GM19193 (cell line): ENCODE results near the gene MCF2L2.

Experiments used
- POLR2A ChIP-seq: IDR thresholded peaks from 4 replicates; pipeline ENCODE4 v1.6.1; 2011; ENCODE audit not compliant: insufficient read depth, insufficient read length; ENCODE audit errors: extremely low read depth

Gene MCF2L2

DNA sequence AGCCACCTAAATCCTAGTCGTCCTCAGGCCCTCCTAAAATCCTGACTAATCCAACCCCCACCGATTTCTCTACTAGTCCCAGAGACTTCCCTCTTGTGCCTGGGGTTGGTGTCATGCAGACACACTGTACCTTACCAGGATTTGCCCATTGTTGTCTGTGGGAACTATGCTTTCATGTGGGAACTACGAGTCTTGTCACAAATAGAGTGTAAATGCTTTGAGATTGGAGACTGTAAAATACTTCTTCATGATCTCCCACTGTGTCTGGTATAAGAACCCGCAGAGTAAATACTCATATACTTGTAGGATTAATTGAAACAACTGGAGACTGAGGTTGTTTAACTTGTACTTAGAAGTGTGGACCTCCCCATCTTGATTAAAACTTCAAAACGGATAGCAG lies 164.2 kb downstream of the MCF2L2 start:
- TF ChIP-seq POLR2A, result no peak

- no peak for TF ChIP-seq POLR2A
Measured at GRCh38 chr3:183262875-183263378, 165.5 kb downstream of the MCF2L2 start.

- TF ChIP-seq POLR2A, result no peak
Measured at GRCh38 chr3:183261151-183261724, 167.2 kb downstream of the MCF2L2 start.

DNA sequence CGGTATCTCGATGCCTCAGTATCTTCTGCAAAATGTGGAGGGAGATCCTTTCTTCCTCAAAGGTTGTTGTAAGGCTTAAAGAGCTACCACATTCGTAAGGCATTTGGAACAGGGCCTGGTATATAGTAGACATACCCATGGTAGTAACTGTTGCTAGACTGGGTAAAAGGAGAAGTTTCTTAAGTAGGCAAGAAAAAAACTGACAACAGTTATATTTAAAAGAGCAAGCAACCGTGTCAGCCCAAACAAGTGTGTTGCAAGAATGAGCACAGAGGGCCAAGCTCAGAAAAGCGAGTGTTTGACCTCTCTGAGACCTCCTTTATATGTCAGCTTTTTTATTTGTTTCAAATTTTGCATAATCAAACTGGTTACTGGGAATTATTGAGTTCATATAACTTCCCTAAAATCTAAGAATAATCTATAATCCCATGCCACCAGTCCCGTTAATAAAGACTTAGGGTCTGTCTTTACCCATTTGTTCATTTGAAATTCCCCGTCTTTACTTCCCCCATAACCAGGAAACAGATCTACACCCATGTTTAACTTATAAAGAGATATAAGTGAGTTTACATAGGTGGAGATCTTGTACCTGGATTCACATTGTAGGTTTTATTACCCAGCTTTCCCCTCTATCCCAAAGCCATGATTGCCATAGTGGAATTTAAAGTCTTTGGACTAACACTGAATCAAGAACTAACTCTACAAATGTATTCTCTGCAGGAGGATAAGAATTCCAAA lies 168.1 kb downstream of the MCF2L2 start:
- TF ChIP-seq POLR2A, result no peak

GRCh38 chr3:183259621-183260020 lies 168.8 kb downstream of the MCF2L2 start:
- TF ChIP-seq POLR2A, result no peak

DNA sequence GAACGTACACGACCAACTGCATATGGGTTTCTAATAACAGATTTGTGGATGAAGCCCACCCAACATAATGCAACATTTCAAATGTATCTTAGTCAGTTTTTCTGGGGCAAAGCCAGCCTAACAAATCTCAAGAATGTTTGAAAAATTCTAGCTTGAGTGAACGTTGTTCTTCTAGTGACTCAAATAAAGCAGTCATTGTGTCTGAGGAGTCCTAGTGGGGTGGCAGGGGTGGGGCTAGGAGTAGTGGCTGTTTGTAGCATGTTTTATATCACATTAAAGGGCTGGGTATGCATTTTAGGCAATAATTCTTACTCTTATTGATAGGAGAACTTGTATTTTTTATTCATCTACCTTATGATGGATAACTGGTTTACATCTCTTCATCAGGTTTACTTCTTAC lies 169.3 kb downstream of the MCF2L2 start:
- TF ChIP-seq POLR2A, result no peak

DNA sequence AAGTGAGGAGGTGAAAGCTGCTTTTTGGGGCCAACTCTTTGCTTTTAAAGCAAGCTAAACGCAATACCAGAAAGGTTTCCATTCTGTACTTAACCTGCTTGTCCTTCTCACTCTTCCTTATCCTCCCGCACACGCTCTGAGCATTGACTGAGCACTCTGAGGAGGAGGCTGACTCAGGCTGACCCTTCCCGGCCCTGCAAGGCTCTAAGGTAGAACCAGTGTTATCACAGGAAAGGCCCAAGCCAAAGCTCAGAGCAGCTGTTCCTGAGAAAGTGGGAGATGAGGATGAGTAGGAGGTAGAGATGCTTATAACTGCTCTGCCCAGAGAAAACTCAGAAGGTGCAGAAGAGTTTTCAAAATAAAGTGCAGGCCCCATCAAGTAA lies 173.1 kb downstream of the MCF2L2 start:
- TF ChIP-seq POLR2A, result no peak

DNA sequence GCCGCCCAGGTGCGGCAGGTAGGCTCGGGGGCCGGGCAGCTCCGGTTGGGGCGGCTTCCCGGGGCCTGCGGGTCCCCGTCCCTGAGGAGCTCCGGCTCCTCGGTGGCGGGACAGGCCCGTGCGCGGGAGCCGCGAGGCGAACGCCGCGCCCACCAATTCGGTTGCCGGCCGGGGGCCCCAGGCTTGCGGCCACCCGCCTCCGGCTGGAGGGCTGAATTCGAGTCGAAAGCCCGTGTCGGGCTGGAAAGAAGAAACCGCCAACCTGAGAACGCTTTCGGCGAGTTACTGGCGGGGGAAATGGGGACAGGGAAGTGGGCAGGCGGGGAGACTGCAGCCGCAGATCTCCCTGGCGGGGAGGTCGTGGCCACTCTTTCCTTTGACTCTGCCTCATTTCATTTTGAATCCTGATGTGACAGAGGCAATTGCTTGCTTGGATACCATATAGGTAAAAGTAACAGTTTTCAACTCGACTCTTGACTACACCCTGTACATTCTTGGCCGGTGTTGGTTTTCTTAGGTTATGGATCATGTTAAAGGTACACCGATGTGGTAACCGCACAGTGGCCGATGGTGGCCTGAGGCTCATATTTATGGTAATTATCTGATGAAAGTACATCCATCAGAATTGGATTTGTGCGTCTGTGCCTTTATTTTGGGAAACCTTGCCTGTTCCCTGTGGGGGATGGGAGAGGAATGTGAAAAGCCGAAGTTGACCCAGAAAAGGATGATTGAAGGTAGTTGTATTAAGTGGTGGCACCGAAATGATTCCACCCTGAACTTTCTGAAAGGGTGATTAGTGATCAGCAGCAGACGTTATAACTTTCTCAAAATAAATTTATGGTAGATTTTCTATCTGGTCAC lies 173.7 kb downstream of the MCF2L2 start:
- no peak for TF ChIP-seq POLR2A

- no peak for TF ChIP-seq POLR2A
Measured at GRCh38 chr3:183253528-183254486, 174.6 kb downstream of the MCF2L2 start.

- TF ChIP-seq POLR2A, result no peak
Measured at GRCh38 chr3:183252973-183253527, 175.4 kb downstream of the MCF2L2 start, which contains the start of gene B3GNT5. TSS of gene B3GNT5 (plus strand) at chr3:183253253. CDS start at chr3:183269799, 16,546 bp downstream.

GRCh38 chr3:183252118-183252782 lies 176.2 kb downstream of the MCF2L2 start:
- TF ChIP-seq POLR2A, result no peak

GRCh38 chr3:183249006-183249718 lies 179.3 kb downstream of the MCF2L2 start:
- TF ChIP-seq POLR2A, result no peak
